GM19240 (cell line): ENCODE data around the gene RASAL2.
"Not testable (repeated sequence)": the region's sequence is repeated elsewhere in the genome, so short reads cannot be mapped to it uniquely, and the experiment has no call there.

Experiments
- DNase-seq: peaks from one replicate; pipeline ENCODE4 v3.0.0; 2011; ENCODE audit warnings: low spot score; ENCODE audit not compliant: insufficient read length

Gene RASAL2

DNA sequence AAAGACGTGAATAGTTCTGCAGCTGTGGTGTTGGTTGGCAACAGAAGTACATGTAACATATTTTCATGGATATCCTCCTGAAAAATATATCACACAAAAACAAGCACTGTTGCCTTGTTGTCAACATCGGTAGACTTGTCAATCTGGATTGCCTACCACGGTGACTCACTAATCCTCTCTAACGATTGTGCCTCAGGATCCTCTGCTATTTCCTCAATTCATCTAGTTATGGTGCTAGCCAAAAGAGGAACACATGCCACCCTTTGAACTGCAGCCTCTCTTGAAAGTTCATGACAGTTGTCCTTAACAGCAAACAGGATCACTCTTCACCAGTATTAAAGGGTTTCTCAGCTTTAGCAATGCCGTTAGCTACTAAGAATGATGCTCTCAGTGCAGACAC lies 25.7 kb downstream of the RASAL2 start:
- DNase-seq: no peak

DNA sequence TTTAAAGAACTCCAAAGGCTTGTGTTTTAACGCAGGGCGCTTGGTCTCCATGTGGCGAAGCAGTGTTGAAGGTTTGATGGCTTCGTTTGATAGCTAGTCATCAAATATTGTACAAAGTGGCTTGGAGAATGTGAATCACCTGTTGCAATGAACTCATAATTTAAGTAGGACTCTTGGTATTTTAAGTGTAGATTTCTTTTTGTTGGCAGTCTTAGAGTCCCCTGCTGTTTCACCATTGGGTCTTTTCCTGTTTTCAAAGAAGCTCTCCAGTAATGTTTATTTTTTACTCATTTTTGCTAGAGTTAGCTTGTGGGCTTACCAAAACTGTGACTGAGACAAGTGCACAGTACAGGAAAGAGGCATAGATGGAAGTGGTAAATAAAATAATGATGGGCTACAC lies 26.2 kb downstream of the RASAL2 start:
- no peak for DNase-seq

DNA sequence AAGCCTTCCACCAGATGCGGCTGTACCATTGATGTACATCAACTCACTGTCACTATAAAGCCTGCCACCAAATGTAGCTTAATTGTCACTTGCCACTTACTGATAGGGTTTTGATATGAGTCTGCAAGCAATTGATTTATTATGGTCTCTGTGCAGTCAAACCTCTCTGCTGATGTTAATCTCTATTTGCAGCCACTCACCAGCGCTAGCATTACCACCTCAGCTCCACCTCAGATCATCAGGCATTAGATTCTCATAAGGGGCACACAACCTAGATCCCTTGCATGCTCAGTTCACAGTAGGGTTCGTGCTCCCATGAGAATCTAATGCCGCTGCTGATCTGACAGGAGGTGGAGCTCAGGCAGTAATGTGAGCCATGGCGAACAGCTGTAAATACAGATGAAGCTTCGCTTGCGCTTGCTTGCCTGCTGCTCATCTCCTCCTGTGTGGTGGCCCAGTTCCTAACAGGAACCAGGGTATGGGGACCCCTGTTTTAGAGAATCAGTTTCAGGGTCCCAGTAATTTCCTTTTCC lies 26.7 kb downstream of the RASAL2 start:
- DNase-seq: not testable (repeated sequence)

DNA sequence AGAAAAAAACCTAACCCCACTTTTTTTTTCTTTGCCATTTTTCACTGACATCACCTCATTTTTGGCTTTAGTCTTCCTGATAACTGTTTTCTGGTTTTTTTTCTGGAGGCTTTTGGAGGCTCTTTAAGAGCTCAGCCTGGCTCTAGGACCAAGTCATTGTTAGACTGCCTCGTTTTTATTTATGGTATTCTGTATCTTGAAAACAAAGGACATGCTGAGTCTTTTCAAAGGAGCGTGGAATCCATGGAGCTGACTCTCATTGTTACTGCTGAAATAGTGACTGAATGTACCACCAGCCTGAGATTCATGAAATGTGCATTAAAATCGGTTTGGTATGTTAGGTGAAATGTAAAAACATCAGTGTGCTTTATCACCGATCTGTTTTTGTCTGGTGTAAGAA lies 28.0 kb downstream of the RASAL2 start:
- DNase-seq: no peak

DNA sequence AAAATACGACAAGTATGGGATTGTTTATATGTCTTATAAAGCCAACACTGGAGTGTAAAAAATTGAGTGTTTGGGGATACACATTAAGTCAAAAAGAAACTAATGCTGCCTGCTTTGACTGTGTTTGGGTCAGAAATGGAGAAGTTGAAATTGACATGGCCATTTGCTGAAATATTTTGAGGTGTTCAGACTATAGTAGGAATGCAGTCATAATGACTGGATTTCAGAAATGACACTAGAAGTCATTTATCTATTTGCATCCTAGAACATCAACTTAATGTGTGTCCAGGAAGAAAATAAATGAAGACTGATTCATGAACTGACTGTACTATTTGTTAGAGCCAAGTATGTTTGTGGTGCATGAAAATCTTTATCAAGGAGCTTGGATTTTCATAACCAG lies 28.4 kb downstream of the RASAL2 start:
- DNase-seq: no peak

DNA sequence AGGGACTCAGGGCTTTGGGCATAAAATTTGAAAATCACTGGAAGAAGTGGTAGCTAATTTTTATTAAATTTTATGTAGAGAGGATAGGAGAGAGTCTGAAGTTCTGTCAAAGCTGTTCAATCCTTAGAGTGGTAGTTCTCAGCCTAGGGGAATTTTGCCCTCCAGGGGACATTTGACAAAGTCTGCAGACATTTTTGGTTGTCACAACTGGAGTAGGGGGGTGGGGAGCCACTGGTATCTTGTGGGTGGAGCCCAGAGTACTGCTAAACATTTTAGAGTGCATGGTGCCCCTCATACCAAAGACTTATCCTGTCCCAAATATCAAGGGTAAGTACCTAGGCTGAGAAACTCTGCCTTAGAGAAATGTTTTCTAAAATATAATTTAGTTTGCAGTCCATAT lies 30.2 kb downstream of the RASAL2 start:
- no peak for DNase-seq

DNA sequence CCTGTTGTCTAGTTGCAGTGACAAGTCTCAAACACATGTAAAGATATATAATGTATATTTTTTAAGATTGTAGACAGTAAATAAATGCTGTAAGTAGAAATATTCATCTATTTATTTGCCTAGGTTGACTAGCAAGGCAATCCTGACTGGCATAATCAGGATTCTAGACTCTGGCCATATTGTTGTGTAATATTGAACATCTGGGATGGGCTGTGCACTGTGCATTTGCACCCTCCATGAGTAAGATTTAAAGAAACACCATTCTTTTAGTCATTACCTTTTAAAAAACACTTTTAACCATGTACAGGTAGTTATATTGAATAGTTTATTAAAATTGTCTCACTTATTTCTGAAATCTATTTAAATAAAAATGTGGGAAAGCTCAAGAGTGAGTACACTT lies 32.4 kb downstream of the RASAL2 start:
- DNase-seq: no peak

DNA sequence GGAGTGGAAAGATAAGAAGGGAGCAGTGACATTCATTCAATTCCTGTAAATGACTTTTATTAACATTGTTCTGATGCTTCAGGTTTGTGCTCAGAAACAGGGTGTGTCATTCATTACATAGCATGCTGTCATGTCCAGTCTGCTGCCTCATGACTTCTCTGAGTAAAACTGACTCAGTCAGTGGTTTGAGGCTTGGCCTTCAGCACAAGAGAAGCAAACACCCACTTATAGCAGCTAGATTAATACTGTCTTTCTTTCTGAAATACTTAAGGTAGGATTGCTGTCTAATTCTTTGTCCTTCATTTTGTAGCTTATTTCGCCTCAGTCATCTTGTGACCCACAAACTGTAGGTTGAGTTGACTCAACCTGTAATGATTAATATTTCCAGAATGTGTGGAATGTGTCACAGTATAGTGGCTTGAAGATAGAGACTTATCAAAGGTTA lies 32.9 kb downstream of the RASAL2 start:
- no peak for DNase-seq

DNA sequence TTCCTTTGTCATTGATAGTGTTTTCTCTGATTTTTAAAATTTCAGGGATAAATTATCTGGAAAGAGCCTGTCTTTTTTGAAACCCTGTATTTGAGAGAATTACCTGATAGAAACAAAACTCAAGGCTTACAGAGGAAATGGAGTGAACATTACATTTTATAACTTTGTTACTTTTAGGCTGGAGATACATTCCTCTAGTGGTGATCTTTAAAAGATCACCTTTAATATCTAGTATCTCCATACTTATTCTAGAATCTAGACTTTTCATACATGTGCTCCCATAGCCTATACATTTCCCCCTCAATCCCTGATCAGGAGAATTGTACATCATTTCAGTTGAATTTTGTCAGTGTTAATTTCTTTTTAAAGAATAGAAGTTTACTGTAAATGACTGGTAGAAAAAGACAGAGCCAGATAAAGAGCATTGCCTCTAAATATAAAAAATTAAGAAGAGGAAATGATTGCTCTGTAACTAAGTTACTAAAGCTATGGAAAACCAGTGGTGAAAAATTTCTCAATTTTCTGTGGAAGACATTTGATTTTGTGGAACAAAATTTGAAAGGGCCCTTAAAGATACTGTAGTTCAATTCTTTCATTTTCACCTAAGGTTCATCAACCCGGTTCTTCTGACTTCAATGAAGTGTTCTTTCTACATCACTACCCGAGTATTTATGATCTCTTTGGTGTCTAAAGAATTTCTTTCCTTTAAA lies 33.7 kb downstream of the RASAL2 start:
- no peak for DNase-seq

DNA sequence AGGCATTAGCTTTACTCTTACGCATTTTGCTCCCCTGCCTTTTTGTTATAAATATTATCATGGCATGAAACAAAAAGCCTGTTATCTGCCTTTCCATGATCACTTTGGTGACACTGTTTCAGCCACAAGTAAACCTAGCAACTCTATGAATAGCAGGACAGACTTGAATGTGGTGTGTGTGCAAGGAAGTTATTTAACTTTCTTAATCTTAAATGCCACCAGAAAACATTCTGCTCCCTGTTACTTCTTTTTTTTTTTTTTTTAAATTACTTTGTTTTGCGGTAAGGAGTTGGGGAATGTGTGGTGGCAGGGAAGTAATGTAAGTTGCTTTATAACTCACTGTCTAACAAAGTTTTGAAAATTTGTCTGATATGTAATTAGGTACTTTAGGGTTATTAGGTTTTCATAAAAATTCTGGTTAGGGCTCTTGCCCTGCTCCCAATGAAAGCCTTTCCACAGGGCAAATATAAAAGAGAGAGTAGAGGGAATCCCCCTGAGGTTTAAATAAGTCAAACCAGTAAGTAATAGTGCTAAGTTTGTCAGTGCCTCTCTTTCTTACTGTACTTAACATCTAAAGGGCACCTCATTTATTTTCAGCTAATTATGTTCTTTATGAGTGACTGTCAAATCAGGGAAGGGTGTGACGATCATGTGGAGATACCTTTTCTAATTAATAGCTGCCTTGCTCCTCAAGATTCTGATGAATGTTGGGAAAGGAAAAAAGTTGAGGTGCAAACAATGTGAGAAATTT lies 39.5 kb downstream of the RASAL2 start:
- no peak for DNase-seq

DNA sequence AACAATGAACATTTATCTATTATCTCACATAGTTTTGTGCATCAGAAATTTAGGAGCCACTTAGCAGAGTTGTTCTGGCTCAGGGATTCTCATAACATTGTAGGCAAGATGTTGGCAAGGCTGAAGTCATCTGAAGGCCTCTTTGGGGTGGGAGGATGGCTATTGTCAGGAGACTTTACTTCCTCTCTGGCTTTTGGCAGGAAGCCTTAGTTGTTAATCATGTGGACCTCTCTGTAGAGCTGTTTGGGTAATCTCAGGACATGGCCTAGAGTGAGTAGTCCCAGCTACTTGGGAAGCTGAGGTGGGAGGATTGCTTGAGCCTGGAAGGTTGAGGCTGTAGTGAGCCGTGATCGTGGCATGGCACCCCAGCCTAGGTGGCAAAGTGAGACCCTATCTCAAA lies 40.2 kb downstream of the RASAL2 start:
- no peak for DNase-seq

DNA sequence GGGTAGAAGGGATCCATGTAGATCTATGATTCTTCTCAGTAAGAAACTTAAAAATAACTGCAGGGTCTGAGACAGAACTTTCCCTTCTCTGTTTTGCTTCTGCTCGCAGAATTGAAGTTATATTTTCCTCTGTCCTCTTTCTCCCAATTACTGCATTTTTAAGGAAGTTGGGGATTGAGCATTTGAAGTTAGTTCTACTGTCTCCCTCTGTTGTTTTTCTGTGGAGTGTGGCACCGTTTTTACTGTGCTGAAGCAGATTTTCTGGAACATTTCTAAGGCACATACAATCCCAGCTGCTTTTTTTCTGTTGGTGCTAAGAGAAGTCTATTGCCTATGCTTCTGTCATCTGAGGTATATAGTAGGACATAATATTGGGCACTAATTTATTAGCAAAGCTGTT lies 43.3 kb downstream of the RASAL2 start:
- no peak for DNase-seq

DNA sequence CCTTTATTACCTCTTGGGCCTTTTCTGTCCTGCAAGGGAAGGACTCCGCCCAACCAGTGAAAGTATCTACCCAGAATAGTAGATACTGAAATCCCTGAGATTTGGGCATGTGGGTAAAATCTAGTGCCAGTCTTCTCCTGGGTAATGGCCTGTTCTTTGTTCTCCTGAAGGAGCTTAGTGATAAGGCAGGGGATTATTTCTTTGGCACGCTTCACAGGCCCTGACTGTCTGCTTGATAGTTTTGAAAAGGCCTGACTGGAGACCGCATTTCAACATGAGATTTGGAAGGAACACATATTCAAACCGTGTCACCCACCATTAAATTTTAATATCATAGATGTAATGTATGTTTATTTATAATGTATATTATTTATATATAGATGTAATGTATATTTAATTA lies 48.9 kb downstream of the RASAL2 start:
- no peak for DNase-seq

DNA sequence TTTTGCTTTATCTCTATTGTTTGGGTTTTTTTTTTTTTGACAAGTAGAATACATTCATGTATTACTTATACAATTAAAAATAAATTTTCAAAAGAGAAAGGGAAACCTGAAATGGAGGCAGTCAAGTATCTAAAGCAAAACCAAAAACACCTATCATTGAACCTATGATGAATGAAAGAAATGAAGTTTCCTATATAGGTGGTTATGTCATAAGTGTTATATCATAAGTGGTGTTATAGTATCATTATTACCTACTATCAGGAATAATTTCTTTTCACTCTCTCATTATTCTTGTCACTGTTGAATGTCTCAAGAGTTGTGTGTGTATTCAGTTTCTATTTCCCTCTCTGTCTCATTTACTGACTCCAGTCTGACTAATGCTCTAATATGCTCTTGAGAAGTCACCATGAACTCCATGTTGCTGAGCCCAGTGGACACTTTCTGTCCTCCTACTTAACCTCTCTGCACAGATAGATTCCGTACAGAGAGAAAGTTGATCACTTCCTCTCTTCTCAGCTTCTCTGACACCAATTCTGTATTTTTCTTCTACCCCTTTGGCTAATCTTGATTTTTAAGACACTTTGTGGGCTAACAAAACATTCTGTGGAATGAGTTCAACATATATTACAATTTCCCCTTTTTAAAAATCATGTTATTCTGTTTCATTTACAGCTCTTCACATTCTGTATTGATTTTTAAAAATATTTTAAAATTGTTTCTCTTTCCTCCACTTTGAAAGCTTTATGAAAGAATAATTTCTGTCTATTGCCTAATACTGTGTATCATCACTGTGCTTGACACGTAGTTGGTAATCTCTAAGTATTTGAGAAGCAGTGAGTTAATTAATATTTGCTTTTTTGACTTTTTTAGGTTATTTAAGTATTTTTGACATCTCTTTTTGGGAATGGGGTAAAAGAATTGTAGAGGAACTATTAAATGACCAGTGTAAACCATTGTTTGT lies 50.1 kb downstream of the RASAL2 start:
- DNase-seq: no peak

DNA sequence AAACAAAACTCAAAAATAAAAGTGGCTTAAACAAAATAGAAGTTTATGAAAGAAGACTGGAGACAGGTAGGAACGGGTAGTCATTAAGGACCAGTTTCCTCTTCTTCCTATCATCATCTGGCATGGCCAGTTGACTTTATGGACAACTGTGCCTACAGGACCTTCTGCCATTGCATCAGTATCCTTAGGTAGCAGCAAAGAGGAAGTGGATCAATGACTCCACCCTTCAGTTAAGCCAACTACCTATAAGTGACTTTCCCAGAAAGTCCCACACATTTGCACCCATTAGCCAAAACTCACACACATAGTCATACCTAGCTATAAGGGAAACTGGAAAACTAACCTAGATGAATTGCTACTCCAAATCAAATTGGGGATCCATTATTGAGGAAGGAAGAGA lies 51.7 kb downstream of the RASAL2 start:
- no peak for DNase-seq

DNA sequence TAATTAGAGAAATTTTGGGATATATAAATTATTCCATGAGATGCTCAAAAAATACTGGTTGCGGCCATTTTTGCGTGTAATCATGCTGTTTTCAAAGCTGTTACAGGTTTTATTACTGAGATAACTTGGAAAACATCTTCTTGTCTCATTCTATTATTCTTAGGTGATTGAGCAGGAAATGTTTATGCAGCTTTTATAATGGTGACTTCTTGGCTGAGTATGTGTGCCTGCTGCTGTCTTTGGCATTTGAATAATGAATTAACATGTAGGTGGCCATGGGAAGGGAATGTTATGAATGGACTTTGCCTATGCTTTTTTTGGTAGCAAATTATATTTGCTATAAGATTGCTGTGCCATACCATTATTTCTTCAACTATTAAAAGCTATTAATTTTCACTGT lies 52.5 kb downstream of the RASAL2 start:
- no peak for DNase-seq

DNA sequence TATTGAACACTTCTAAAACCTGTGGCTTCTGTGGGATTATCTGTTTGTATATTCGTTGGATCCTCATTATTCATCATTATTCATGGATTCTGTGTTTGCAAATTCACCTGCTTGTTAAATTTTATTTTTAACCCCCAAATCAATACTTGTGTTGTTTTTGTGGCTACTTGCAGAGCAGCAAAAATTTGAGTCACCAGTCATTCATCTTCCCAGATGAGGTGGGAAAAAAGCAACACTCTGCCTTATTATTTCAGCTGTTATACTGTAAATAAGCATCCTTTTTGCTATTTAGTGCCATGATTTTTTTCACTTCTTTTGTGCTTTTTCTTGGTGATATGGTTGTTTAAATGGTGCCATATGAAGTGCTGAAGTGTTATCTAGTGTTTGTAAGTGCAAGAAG lies 56.7 kb downstream of the RASAL2 start:
- DNase-seq: no peak

DNA sequence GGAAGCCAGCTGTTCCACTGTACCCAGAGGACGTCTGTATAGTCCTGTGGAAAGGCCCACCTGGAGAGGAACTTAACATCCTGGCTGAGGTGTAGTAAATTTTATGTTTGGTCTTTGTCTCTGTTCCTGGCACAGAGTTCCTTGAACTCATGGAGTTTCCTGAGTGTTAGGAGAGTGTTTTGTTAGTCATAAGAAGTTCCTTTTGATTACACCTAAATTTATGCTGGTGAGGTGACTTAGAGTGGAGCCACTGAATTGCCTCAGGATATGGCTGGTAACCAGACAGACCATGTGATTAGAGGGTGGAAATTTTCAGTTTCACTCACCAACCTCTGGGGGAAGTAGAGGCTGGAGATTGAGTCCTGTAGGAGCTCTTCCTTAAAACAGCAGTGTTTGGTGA lies 57.9 kb downstream of the RASAL2 start:
- no peak for DNase-seq

DNA sequence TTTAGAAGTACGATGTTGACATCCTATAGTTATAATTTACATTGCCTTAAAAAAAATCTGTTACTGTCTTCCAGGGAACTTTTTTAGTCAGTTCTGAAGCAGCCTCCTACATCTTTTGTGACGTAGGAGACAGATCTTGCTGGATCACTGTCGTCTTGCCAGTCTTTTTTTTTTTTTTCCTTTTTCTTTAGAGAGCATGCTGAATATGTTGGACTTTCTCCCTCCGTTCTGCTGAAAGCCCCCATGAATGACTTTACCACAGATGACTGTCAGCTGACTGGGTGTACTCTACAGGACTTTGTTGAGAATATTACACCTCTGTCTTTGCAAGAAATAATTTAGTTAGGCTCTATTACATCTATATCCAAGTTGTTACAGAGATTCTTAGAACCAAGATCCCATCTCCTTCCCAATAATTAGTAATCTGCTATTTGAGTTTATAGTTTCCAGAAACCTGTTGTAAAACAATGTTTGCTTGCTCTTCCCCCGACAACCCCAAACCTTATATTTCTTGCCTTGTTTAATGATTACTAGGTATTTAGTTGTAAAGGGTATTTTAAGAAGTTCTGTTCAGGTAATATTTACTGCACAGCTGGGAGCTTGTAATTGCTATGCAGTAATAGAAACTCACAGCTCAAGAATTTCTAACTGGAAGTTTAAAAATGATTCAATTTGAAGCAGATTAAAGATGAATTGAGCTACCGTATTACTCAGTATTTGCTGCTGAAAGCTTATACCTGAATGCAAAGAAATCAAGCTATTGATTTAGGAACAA lies 61.8 kb downstream of the RASAL2 start:
- DNase-seq: no peak

DNA sequence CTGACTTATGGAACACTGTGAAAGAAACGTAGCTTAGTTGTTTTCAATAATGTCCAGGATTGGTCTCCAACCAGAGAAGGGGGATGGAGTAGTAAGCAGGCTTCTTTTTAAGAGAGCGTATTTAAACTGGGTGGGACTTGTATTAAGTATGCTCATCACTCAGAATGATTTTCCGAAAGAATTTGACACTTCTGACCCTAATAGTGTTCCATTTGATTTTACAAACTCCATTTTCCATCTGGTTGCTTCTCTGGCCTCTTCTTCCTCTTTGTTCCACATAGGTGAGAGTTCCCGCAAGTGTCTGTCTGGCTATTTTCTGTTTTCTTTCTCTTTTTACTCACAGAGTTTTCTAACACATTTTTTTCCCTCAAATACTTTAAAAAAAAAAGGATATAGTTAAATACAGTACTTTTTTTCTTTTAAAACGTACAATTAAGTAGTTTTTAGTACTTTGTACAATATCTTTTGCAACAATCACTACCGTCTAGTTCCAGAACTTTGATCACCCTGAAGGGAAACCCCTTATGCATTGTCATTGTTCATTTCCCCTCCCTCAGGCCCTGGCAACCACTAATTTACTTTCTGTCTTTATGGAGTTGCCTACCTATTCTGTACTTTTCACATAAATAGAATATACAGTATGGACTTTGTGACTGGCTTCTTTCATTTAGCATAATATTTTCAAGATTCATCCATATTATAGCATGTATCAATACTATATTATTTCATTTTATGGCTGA lies 67.0 kb downstream of the RASAL2 start:
- no peak for DNase-seq
